HG03354 (cell line): ENCODE results near the gene RPL37A.
"Not testable (repeated sequence)": the region's sequence is repeated elsewhere in the genome, so short reads cannot be mapped to it uniquely, and the experiment has no call there.

Experiments used
- ATAC-seq: cut with Tn5 transposase; IDR thresholded peaks from one replicate; pipeline ENCODE4 v1.9.1; 2021; ENCODE audit warnings: mild to moderate bottlenecking; ENCODE audit not compliant: unreplicated experiment, poor library complexity, severe bottlenecking

The RPL37A gene

GRCh38 chr2:216507220-216508160 is 8.8 kb downstream of the RPL37A start:
- ATAC-seq, result no peak

GRCh38 chr2:216508229-216508628 is 9.6 kb downstream of the RPL37A start:
- no peak for ATAC-seq

- no peak for ATAC-seq
Measured at GRCh38 chr2:216516730-216517350, 18.2 kb downstream of the RPL37A start.

GRCh38 chr2:216517447-216518225 is 19.0 kb downstream of the RPL37A start:
- no peak for ATAC-seq

- not testable (repeated sequence) for ATAC-seq
Measured at GRCh38 chr2:216518566-216519119, 20.0 kb downstream of the RPL37A start.

GRCh38 chr2:216519154-216519762 is 20.6 kb downstream of the RPL37A start:
- ATAC-seq, result peak; percentile 78

GRCh38 chr2:216520112-216520511 is 21.5 kb downstream of the RPL37A start:
- no peak for ATAC-seq

- ATAC-seq, result no peak
Measured at GRCh38 chr2:216522892-216523502, 24.4 kb downstream of the RPL37A start.

- ATAC-seq, result no peak
Measured at GRCh38 chr2:216525972-216526371, 27.3 kb downstream of the RPL37A start.

- no peak for ATAC-seq
Measured at GRCh38 chr2:216526939-216527338, 28.3 kb downstream of the RPL37A start.

- no peak for ATAC-seq
Measured at GRCh38 chr2:216527600-216527999, 29.0 kb downstream of the RPL37A start.

GRCh38 chr2:216532562-216532961 is 33.9 kb downstream of the RPL37A start:
- no peak for ATAC-seq

- no peak for ATAC-seq
Measured at GRCh38 chr2:216533609-216534008, 35.0 kb downstream of the RPL37A start.

GRCh38 chr2:216534809-216535208 is 36.2 kb downstream of the RPL37A start:
- ATAC-seq, result no peak

GRCh38 chr2:216535454-216535995 is 36.9 kb downstream of the RPL37A start:
- no peak for ATAC-seq

- no peak for ATAC-seq
Measured at GRCh38 chr2:216536734-216537210, 38.1 kb downstream of the RPL37A start.

- ATAC-seq, result no peak
Measured at GRCh38 chr2:216537366-216537765, 38.7 kb downstream of the RPL37A start.

GRCh38 chr2:216538538-216538937 is 39.9 kb downstream of the RPL37A start:
- ATAC-seq, result no peak

- ATAC-seq, result no peak
Measured at GRCh38 chr2:216539120-216539519, 40.5 kb downstream of the RPL37A start.
